Fibroblast of lung (primary cell): ENCODE measurements around the gene SSR2. TPM values are rescaled to one million over a fixed set of nuclear protein-coding genes. Genes with fewer than 3 reads are reported as not detected.

ENCODE experiments used
- DNase-seq, 2 donors: peaks; one replicate each; pipeline versions ENCODE4 v3.0.0 to v3.0.0-alpha.2; 2010; ENCODE audit warnings: low read depth in 2 of 2
- H2AFZ ChIP-seq: 2 replicates; pipeline ENCODE4 v1.5.1; 2012; ENCODE audit warnings: low read length, control low read depth, inconsistent platforms
- H3K27ac ChIP-seq: 2 replicates; pipeline ENCODE4 v1.5.1; 2011; ENCODE audit warnings: low read length, control low read depth; ENCODE audit not compliant: insufficient read depth
- H3K27me3 ChIP-seq: 2 replicates; pipeline ENCODE4 v1.5.1; 2011; ENCODE audit warnings: mild to moderate bottlenecking, low read length; ENCODE audit not compliant: control insufficient read depth, insufficient read depth
- H3K36me3 ChIP-seq: 2 replicates; pipeline ENCODE4 v1.5.1; 2011; ENCODE audit warnings: low read length; ENCODE audit not compliant: control insufficient read depth, insufficient read depth
- H3K4me1 ChIP-seq: 2 replicates; pipeline ENCODE4 v1.5.1; 2011; ENCODE audit warnings: low read length; ENCODE audit not compliant: control insufficient read depth, insufficient read depth; ENCODE audit errors: extremely low read depth
- H3K4me2 ChIP-seq: 2 replicates; pipeline ENCODE4 v1.5.1; 2011; ENCODE audit warnings: low read length, control low read depth; ENCODE audit not compliant: insufficient read depth; ENCODE audit errors: extremely low read depth
- H3K4me3 ChIP-seq, 4 experiments: fragments of 200-600 bp in 1 of 4; sonication (generic) in 1 of 4; replicated peaks in 1 of 4; 2 replicates each; pipeline ENCODE4 v1.5.1; 2011 to 2016; ENCODE audit warnings: low read length in 4 of 4, low read depth in 3 of 4, mild to moderate bottlenecking in 3 of 4, control low read depth in 2 of 4, inconsistent platforms in 1 of 4, mixed read lengths in 1 of 4; ENCODE audit not compliant: insufficient read depth in 1 of 4; ENCODE audit errors: control extremely low read depth in 1 of 4
- H3K79me2 ChIP-seq: 2 replicates; pipeline ENCODE4 v1.5.1; 2012; ENCODE audit warnings: mild to moderate bottlenecking, low read length, inconsistent platforms; ENCODE audit not compliant: control insufficient read depth, insufficient read depth
- H3K9ac ChIP-seq: 2 replicates; pipeline ENCODE4 v1.5.1; 2011; ENCODE audit warnings: mild to moderate bottlenecking, low read length, control low read depth; ENCODE audit not compliant: insufficient read depth
- H3K9me3 ChIP-seq: 2 replicates; pipeline ENCODE4 v1.5.1; 2012; ENCODE audit warnings: low read depth, low read length; ENCODE audit not compliant: control insufficient read depth, insufficient read depth
- H4K20me1 ChIP-seq: 2 replicates; pipeline ENCODE4 v1.5.1; 2011; ENCODE audit warnings: low read length; ENCODE audit not compliant: control insufficient read depth, insufficient read depth; ENCODE audit errors: extremely low read depth
- CTCF ChIP-seq, 2 donors: IDR thresholded peaks in 1 of 2; conservative IDR thresholded peaks in 1 of 2; 1 replicate in 1 of 2; 2 replicates in 1 of 2; pipeline ENCODE4 v1.5.1; 2011 to 2012; ENCODE audit warnings: low read length in 2 of 2, control low read depth in 1 of 2, inconsistent platforms in 1 of 2, low read depth in 1 of 2, mild to moderate bottlenecking in 1 of 2
- EZH2 ChIP-seq: IDR thresholded peaks from 2 replicates; pipeline ENCODE4 v1.5.1; 2012; ENCODE audit warnings: low read length, control low read depth, mild to moderate bottlenecking; ENCODE audit errors: missing control alignments
- polyA plus RNA-seq, 2 donors: library from polyadenylated mRNA; depleted of rRNA in 1 of 2; stranded (reverse) in 1 of 2; unstranded in 1 of 2; fragments of >200 nt; gene quantifications; 2 replicates each; pipeline ENCODE4 v1.2.1, GENCODE V29; 2011 to 2012; ENCODE audit warnings: missing spikeins in 1 of 2
- total RNA-seq: library from RNA; depleted of rRNA; stranded (reverse); fragments of >200 nt; gene quantifications from 2 replicates; pipeline ENCODE4 v1.2.1, GENCODE V29; 2014

Gene SSR2
- total and polyA plus RNA-seq, 2 donors (not counting 1 experiment from before 2014, with no cell fraction given), result 304 to 673 TPM

DNA sequence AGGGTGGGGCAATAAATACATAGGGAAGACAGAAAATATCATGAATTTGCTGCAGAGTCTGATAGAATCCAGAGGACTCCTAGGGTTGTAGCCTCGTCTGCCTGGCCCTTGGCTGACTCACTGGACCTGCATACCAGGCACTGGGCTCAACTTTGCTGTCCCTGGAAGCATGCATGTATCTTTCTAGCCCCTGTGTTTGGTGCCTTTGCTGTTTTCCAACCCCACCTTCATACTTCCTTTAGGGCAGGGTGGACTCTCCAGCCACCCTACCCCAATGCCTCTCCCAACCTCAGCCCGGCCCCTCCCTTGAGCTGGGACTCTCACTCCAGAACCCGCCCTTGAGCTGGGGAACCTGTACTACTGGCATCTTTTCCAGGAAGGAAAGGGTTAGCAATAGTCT, 41.4 kb upstream of the SSR2 start:
- H3K27me3 ChIP-seq, result no peaks in the 10 kb centered on the region
- no peaks in the 10 kb centered on the region for H3K79me2 ChIP-seq
- DNase-seq, result no peak
- H3K4me2 ChIP-seq, result no peak overlapping the region
- H3K9me3 ChIP-seq, result no peaks in the 10 kb centered on the region
- no peak overlapping the region for H3K27ac ChIP-seq
- H3K36me3 ChIP-seq, result peaks cover 2% of the 10 kb centered on the region
- H2AFZ ChIP-seq, result no peak overlapping the region
- TF ChIP-seq EZH2 (no peak), CTCF (conservative IDR thresholded peaks at IDR 0.05 in 1 of 2, IDR thresholded peaks at IDR 0.05 in 1 of 2; ENCODE audit: low read depth in 1 of 2, low read length in 2 of 2) (no peak)
- H3K9ac ChIP-seq, result no peak overlapping the region
- no peaks in the 10 kb centered on the region for H3K4me1 ChIP-seq
- H3K4me3 ChIP-seq, result no peak overlapping the region
- H4K20me1 ChIP-seq, result no peaks in the 10 kb centered on the region

DNA sequence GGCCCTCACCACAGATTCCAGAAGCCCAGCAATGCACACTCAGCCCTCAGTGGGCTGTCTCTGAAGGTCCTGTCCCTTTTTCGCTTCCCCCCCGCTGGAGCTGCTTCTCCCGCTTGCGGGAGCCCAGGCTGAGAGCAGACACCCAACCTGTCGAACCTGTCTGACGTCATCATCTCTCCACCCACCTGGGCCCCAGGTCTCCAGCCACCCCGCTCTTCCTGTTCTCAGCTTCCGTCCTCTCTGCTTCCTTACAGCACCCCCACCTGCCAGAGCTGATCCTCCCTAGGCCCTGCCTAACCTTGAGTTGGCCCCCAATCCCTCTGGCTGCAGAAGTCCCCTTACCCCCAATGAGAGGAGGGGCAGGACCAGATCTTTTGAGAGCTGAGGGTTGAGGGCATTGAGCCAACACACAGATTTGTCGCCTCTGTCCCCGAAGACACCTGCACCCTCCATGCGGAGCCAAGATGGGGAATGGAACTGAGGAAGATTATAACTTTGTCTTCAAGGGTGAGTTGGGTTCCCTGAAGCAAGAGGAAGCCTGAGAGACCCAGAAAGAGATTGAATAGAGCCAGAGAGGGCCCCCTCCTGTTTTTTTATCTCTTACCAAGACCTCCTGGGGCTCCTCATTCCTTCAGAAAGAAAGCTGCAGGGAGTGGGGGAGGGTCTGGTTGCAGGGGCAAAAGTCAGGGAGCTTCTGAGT, 40.3 kb upstream of the SSR2 start, which contains the start of gene RAB25:
RAB25 (plus strand) TSS at position 224 of the 700 bp plus-strand sequence; CDS start at position 465, 241 bp downstream.
- Histone ChIP-seq H3K4me1 (no peaks in the 10 kb centered on the region), H3K9me3 (no peaks in the 10 kb centered on the region)
- no peak for DNase-seq

More for the DNA sequence above, 40.3 kb upstream of the SSR2 start, which contains the start of gene RAB25:
- Histone ChIP-seq H2AFZ (no peak within 1 kb of the TSS), H4K20me1 (no peaks in the 10 kb centered on the region), H3K36me3 (peaks cover 2% of the 10 kb centered on the region), H3K27me3 (no peaks in the 10 kb centered on the region), H3K4me2 (no peak within 1 kb of the TSS), H3K4me3 (no peak within 1 kb of the TSS), H3K79me2 (no peaks in the 10 kb centered on the region), H3K27ac (no peak within 1 kb of the TSS), H3K9ac (no peak within 1 kb of the TSS)
- no peak for TF ChIP-seq CTCF (conservative IDR thresholded peaks at IDR 0.05 in 1 of 2, IDR thresholded peaks at IDR 0.05 in 1 of 2; ENCODE audit: low read depth in 1 of 2, low read length in 2 of 2)
- TF ChIP-seq EZH2, result no peak
